SK-N-MC (cell line): ENCODE data around the gene BUB1B.

Experiments used
- DNase-seq: peaks from one replicate; pipeline ENCODE4 v3.0.0-alpha.2; 2011; ENCODE audit warnings: low read depth, low spot score
- H3K27ac ChIP-seq: fragments of 200-600 bp; sonication (generic); 2 replicates; pipeline ENCODE4 v1.5.1; 2016; ENCODE audit warnings: mixed run types
- H3K36me3 ChIP-seq: fragments of 200-600 bp; sonication (generic); 2 replicates; pipeline ENCODE4 v1.6.1; 2017; ENCODE audit warnings: antibody characterized with exemption, low read length, mixed read lengths; ENCODE audit not compliant: insufficient read depth
- H3K4me3 ChIP-seq: fragments of 200-600 bp; sonication (generic); 2 replicates; pipeline ENCODE4 v1.5.1; 2016
- H3K9ac ChIP-seq: fragments of 200-600 bp; sonication (generic); 2 replicates; pipeline ENCODE4 v1.8.0; 2017; ENCODE audit warnings: mixed run types, mixed read lengths; ENCODE audit not compliant: insufficient read length
- H3K9me3 ChIP-seq: fragments of 200-600 bp; sonication (generic); 2 replicates; pipeline ENCODE4 v1.6.1; 2017; ENCODE audit warnings: low read depth, mild to moderate bottlenecking, antibody characterized with exemption, low read length, moderate library complexity, mixed read lengths
- EZH2 ChIP-seq: fragments of 200-600 bp; sonication (generic); IDR thresholded peaks from one replicate; pipeline ENCODE4 v1.6.1; 2017; ENCODE audit warnings: antibody characterized with exemption
- FOXP2 ChIP-seq: optimal IDR thresholded peaks from 2 replicates; pipeline ENCODE3; 2011; ENCODE audit warnings: mild to moderate bottlenecking, moderate library complexity; ENCODE audit not compliant: insufficient read depth; ENCODE audit errors: extremely low read length, control extremely low read depth
- POLR2AphosphoS5 ChIP-seq: IDR thresholded peaks from 2 replicates; pipeline ENCODE4 v1.6.1; 2012; ENCODE audit warnings: mild to moderate bottlenecking, low read depth, low read length, borderline replicate concordance

BUB1B gene

DNA sequence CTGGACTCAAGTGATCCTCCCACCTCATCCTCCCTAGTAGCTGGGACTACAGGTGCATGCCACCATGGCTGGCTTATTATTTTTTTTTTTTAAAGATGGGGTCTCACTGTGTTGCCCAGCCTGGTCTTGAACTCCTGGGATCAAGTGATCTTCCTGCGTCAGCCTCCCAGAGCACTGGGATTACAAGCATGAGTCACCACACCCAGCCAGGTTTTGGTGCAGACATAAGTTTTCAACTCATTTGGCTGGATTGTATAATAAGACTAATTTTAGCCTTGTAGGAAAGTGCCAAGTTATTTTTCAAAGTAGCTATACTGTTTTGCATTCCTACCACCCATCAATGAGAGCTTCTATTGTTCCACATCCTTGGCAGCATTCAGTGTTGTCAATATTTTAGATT lies 32.1 kb downstream of the BUB1B start:
- H3K9ac ChIP-seq: no peak overlapping the region
- no peak overlapping the region for H3K27ac ChIP-seq
- no peak for TF ChIP-seq FOXP2
- TF ChIP-seq POLR2AphosphoS5: no peak
- TF ChIP-seq EZH2: no peak
- no peak for DNase-seq
- H3K9me3 ChIP-seq: no peaks in the 10 kb centered on the region
- no peak overlapping the region for H3K4me3 ChIP-seq
- peaks cover 97% of the 10 kb centered on the region for H3K36me3 ChIP-seq

DNA sequence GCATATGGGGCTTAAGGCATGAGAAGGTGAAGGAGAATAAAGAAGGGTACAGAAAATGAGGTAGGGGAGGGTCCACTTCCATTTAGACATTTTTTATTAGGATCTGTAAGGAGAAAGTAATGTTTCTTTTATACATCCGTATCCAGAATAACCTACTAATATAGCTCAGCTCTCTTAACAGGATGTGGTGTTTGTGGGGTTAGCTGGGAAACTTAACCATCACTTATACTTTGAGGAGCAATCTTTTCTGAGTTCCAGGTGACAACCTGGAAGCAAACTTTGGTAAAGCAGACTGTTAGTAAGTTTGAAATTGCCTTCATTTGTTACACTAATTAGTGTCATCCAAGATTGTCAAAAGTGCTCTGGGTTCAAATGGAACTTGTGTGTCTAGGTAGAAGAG lies 36.6 kb downstream of the BUB1B start:
- TF ChIP-seq EZH2: no peak
- no peak for TF ChIP-seq POLR2AphosphoS5
- Histone ChIP-seq H3K9me3 (no peaks in the 10 kb centered on the region), H3K9ac (no peak overlapping the region), H3K36me3 (peaks cover 93% of the 10 kb centered on the region), H3K27ac (no peak overlapping the region), H3K4me3 (no peak overlapping the region)
- no peak for DNase-seq

GRCh38 chr15:40198355-40199085 lies 37.7 kb downstream of the BUB1B start:
- 0 out of 2 replicates have a peak overlapping the region, but pooled peaks have one; percentile 22 for H3K27ac ChIP-seq
- H3K36me3 ChIP-seq: peaks cover 93% of the 10 kb centered on the region
- no peak overlapping the region for H3K9ac ChIP-seq
- DNase-seq: no peak
- no peak for TF ChIP-seq FOXP2
- no peak for TF ChIP-seq EZH2
- TF ChIP-seq POLR2AphosphoS5: no peak
- H3K4me3 ChIP-seq: no peak overlapping the region
- H3K9me3 ChIP-seq: no peaks in the 10 kb centered on the region

DNA sequence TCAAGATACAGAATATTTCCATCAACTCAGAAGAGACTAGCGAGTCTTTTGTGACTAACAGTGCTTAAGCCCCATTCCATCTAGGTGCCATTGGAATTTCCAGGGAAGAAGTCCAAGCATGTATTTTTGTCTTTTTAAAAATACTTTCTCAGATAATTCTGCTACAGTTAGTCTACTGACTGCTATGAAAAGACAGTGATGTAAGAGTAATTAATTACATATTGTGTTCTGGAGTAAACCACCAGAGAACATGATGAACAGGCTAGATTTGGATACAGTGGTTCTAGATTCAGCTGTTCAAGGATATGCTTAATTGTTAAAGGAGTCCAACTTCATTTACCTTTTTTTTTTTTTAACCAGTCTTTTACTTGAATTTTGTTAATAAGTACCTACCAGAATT lies 43.2 kb downstream of the BUB1B start:
- TF ChIP-seq POLR2AphosphoS5: no peak
- TF ChIP-seq FOXP2: no peak
- TF ChIP-seq EZH2: no peak
- Histone ChIP-seq H3K36me3 (peaks cover 86% of the 10 kb centered on the region), H3K27ac (no peak overlapping the region), H3K9ac (no peak overlapping the region), H3K4me3 (no peak overlapping the region), H3K9me3 (no peaks in the 10 kb centered on the region)
- DNase-seq: no peak

DNA sequence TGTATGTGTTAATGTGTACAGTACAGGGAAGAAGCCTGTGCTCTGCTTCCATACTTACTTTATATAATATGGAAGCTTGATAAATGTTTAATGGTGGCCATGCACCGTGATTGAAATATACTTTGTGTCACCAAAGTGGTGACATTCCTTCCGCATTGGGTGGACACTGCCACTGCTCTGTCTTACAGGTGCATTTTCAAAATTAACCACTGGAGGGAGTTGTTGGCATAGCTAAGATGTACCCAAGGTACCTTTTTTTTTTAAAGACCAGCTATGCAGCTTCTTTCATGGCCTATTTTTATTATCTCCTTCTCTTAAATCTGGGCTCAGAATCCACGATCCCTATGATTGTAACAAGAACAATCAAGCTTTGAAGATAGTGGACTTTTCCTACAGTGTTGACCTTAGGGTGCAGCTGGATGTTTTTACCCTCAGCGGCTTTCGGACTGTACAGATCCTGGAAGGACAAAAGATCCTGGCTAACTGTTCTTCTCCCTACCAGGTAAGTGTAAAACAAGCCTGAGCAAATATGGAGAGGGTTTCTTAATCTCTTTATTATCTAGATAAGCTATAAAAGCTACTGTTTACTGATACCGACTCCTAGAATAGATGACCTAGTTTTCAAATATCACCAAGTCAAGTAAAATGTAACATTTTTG lies 56.4 kb downstream of the BUB1B start:
- no peak for TF ChIP-seq EZH2
- no peak for TF ChIP-seq FOXP2
- no peak for TF ChIP-seq POLR2AphosphoS5
- Histone ChIP-seq H3K9me3 (no peaks in the 10 kb centered on the region), H3K36me3 (peaks cover 82% of the 10 kb centered on the region), H3K4me3 (no peak overlapping the region), H3K27ac (no peak overlapping the region), H3K9ac (no peak overlapping the region)
- DNase-seq: peak; percentile 47

DNA sequence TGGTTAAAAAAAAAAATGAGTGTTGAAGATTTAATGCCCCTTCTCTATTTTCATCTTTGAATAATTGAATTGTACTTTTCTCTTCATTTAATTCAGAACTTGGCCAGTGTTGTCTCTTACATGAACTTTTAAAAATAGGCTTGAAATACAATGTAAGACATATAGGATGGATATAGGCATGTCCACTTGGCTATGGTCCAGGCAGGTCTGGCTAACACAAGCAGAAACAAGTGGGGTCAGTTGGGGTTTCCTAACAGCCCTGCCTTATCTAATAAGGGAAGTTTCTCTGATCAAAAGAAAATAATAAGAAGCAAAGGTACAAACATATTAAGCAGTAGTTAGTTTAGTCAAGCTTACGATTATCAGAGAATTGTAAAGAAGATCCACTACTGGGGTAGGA lies 58.9 kb downstream of the BUB1B start:
- no peak for DNase-seq
- H3K27ac ChIP-seq: no peak overlapping the region
- TF ChIP-seq FOXP2 (no peak), EZH2 (no peak), POLR2AphosphoS5 (no peak)
- peaks cover 85% of the 10 kb centered on the region for H3K36me3 ChIP-seq
- H3K4me3 ChIP-seq: no peak overlapping the region
- no peak overlapping the region for H3K9ac ChIP-seq
- H3K9me3 ChIP-seq: no peaks in the 10 kb centered on the region

DNA sequence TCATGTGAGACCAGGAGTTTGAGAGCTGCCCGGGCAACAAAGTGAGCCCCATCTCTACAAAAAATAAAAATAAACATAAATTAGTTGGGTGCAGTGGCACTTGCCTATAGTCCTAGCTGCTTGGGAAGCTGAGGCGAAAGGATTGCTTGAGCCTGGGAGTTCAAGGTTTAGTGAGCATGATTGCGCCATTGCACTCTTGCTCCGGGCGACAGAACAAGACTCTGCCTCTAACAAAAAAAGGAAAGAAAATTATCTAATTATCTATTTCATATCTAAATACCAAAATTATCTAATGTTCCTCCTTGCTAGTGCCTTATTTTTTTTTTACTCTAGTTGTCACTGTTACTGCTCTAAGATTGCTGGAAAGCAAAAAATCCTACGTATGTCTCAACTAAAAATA lies 61.3 kb downstream of the BUB1B start:
- Histone ChIP-seq H3K36me3 (peaks cover 93% of the 10 kb centered on the region), H3K9me3 (no peaks in the 10 kb centered on the region), H3K4me3 (no peak overlapping the region), H3K27ac (no peak overlapping the region), H3K9ac (no peak overlapping the region)
- TF ChIP-seq EZH2: no peak
- DNase-seq: no peak

DNA sequence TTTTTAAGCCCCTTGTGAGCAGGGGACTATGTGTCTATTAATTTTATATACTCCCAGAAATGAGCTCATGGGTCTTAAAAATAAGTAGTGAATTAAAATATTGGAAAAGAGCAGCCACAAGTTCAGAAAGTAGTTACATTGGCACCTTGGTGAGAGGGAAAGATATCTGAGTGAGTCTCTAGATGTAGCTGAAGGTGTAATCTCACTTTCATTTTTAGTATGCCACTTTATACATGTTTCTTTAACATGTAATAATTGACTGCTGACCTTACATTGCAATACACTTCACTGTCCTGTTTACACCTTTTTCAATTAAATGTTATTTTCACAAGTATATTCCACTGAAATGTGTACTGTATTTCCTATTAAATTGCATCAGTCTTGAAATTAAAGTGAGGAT lies 65.9 kb downstream of the BUB1B start:
- H3K36me3 ChIP-seq: peaks cover 84% of the 10 kb centered on the region
- no peak for DNase-seq
- H3K4me3 ChIP-seq: no peak overlapping the region
- no peak overlapping the region; the same call in 1 of the 2 replicates for H3K27ac ChIP-seq
- no peaks in the 10 kb centered on the region for H3K9me3 ChIP-seq
- TF ChIP-seq FOXP2: no peak
- no peak for TF ChIP-seq EZH2
- no peak for TF ChIP-seq POLR2AphosphoS5
- no peak overlapping the region for H3K9ac ChIP-seq

- TF ChIP-seq POLR2AphosphoS5 (no peak), FOXP2 (no peak), EZH2 (no peak)
- DNase-seq: no peak
- Histone ChIP-seq H3K9me3 (no peaks in the 10 kb centered on the region), H3K9ac (no peak overlapping the region), H3K4me3 (no peak overlapping the region), H3K36me3 (peaks cover 67% of the 10 kb centered on the region), H3K27ac (no peak overlapping the region)
Measured at GRCh38 chr15:40229316-40229715, 68.4 kb downstream of the BUB1B start.
